Right lobe of liver (tissue), 4 donors: ENCODE results near the gene TENM4.

Experiments
- POLR2A ChIP-seq: fragments of 450-650 bp; IDR thresholded peaks from one replicate; pipeline ENCODE4 v1.6.1; 2017; ENCODE audit warnings: antibody characterized with exemption, mild to moderate bottlenecking
- TF ChIP-seq, protein P1 (sequence below), 4 donors: fragments of 200-600 bp in 3 of 4; fragments of 450-650 bp in 1 of 4; IDR thresholded peaks; one replicate each; pipeline versions ENCODE4 v1.5.1 to v1.8.0; 2016 to 2022; ENCODE audit warnings: antibody characterized with exemption in 4 of 4, mild to moderate bottlenecking in 2 of 4
- donor health status: DM: no; HTN: no; CAD: no.
- donor health status: DM: no; HTN: no; CAD: no.
- donor health status: DM: no; HTN: yes; CAD: no.

DNA sequence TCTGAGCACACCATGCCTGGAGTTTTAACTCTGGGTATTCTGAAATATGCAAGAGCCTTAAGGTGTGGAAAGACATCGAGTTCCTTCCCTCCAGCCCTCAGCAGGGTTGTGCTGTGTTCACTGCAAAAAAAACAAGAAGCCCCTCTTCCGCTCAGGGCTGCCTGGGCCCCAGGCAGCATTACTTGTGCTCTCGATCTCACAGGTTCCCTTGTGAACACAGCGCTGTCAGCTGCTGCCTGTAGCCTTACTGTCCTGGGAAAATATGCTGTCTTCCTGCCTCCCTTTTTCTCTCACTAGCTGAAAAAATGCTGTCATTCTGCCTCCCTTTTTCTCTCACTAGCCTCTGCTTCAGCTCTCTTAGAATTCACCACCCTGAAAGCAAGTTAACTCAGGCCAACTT lies 15.7 kb upstream of the TENM4 start:
- TF ChIP-seq, protein P1, sequence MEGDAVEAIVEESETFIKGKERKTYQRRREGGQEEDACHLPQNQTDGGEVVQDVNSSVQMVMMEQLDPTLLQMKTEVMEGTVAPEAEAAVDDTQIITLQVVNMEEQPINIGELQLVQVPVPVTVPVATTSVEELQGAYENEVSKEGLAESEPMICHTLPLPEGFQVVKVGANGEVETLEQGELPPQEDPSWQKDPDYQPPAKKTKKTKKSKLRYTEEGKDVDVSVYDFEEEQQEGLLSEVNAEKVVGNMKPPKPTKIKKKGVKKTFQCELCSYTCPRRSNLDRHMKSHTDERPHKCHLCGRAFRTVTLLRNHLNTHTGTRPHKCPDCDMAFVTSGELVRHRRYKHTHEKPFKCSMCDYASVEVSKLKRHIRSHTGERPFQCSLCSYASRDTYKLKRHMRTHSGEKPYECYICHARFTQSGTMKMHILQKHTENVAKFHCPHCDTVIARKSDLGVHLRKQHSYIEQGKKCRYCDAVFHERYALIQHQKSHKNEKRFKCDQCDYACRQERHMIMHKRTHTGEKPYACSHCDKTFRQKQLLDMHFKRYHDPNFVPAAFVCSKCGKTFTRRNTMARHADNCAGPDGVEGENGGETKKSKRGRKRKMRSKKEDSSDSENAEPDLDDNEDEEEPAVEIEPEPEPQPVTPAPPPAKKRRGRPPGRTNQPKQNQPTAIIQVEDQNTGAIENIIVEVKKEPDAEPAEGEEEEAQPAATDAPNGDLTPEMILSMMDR (IDR thresholded peaks at IDR 0.05), result no peak
- no peak for TF ChIP-seq POLR2A
